Fibroblast of lung (primary cell): ENCODE results near the gene DNAH10. TPM values are rescaled to one million over a fixed set of nuclear protein-coding genes. Genes with fewer than 3 reads are reported as not detected.

ENCODE experiments used
- DNase-seq, 2 donors: peaks; one replicate each; pipeline versions ENCODE4 v3.0.0 to v3.0.0-alpha.2; 2010; ENCODE audit warnings: low read depth in 2 of 2
- H2AFZ ChIP-seq: 2 replicates; pipeline ENCODE4 v1.5.1; 2012; ENCODE audit warnings: low read length, control low read depth, inconsistent platforms
- H3K27ac ChIP-seq: 2 replicates; pipeline ENCODE4 v1.5.1; 2011; ENCODE audit warnings: low read length, control low read depth; ENCODE audit not compliant: insufficient read depth
- H3K27me3 ChIP-seq: 2 replicates; pipeline ENCODE4 v1.5.1; 2011; ENCODE audit warnings: mild to moderate bottlenecking, low read length; ENCODE audit not compliant: control insufficient read depth, insufficient read depth
- H3K36me3 ChIP-seq: 2 replicates; pipeline ENCODE4 v1.5.1; 2011; ENCODE audit warnings: low read length; ENCODE audit not compliant: control insufficient read depth, insufficient read depth
- H3K4me1 ChIP-seq: 2 replicates; pipeline ENCODE4 v1.5.1; 2011; ENCODE audit warnings: low read length; ENCODE audit not compliant: control insufficient read depth, insufficient read depth; ENCODE audit errors: extremely low read depth
- H3K4me2 ChIP-seq: 2 replicates; pipeline ENCODE4 v1.5.1; 2011; ENCODE audit warnings: low read length, control low read depth; ENCODE audit not compliant: insufficient read depth; ENCODE audit errors: extremely low read depth
- H3K4me3 ChIP-seq, 4 experiments: fragments of 200-600 bp in 1 of 4; sonication (generic) in 1 of 4; replicated peaks in 1 of 4; 2 replicates each; pipeline ENCODE4 v1.5.1; 2011 to 2016; ENCODE audit warnings: low read length in 4 of 4, low read depth in 3 of 4, mild to moderate bottlenecking in 3 of 4, control low read depth in 2 of 4, inconsistent platforms in 1 of 4, mixed read lengths in 1 of 4; ENCODE audit not compliant: insufficient read depth in 1 of 4; ENCODE audit errors: control extremely low read depth in 1 of 4
- H3K79me2 ChIP-seq: 2 replicates; pipeline ENCODE4 v1.5.1; 2012; ENCODE audit warnings: mild to moderate bottlenecking, low read length, inconsistent platforms; ENCODE audit not compliant: control insufficient read depth, insufficient read depth
- H3K9ac ChIP-seq: 2 replicates; pipeline ENCODE4 v1.5.1; 2011; ENCODE audit warnings: mild to moderate bottlenecking, low read length, control low read depth; ENCODE audit not compliant: insufficient read depth
- H3K9me3 ChIP-seq: 2 replicates; pipeline ENCODE4 v1.5.1; 2012; ENCODE audit warnings: low read depth, low read length; ENCODE audit not compliant: control insufficient read depth, insufficient read depth
- H4K20me1 ChIP-seq: 2 replicates; pipeline ENCODE4 v1.5.1; 2011; ENCODE audit warnings: low read length; ENCODE audit not compliant: control insufficient read depth, insufficient read depth; ENCODE audit errors: extremely low read depth
- CTCF ChIP-seq, 2 donors: IDR thresholded peaks in 1 of 2; conservative IDR thresholded peaks in 1 of 2; 1 replicate in 1 of 2; 2 replicates in 1 of 2; pipeline ENCODE4 v1.5.1; 2011 to 2012; ENCODE audit warnings: low read length in 2 of 2, control low read depth in 1 of 2, inconsistent platforms in 1 of 2, low read depth in 1 of 2, mild to moderate bottlenecking in 1 of 2
- EZH2 ChIP-seq: IDR thresholded peaks from 2 replicates; pipeline ENCODE4 v1.5.1; 2012; ENCODE audit warnings: low read length, control low read depth, mild to moderate bottlenecking; ENCODE audit errors: missing control alignments
- polyA plus RNA-seq, 2 donors: library from polyadenylated mRNA; depleted of rRNA in 1 of 2; stranded (reverse) in 1 of 2; unstranded in 1 of 2; fragments of >200 nt; gene quantifications; 2 replicates each; pipeline ENCODE4 v1.2.1, GENCODE V29; 2011 to 2012; ENCODE audit warnings: missing spikeins in 1 of 2
- total RNA-seq: library from RNA; depleted of rRNA; stranded (reverse); fragments of >200 nt; gene quantifications from 2 replicates; pipeline ENCODE4 v1.2.1, GENCODE V29; 2014

The DNAH10 gene
- total and polyA plus RNA-seq, 2 donors (not counting 1 experiment from before 2014, with no cell fraction given), result 0.06 to 0.33 TPM

GRCh38 chr12:123853396-123854070 lies 91.4 kb downstream of the DNAH10 start:
- Histone ChIP-seq H3K9me3 (no peaks in the 10 kb centered on the region), H4K20me1 (no peaks in the 10 kb centered on the region), H3K27ac (no peak overlapping the region), H3K36me3 (no peaks in the 10 kb centered on the region), H3K9ac (no peak overlapping the region), H2AFZ (no peak overlapping the region), H3K79me2 (no peaks in the 10 kb centered on the region), H3K4me1 (no peaks in the 10 kb centered on the region), H3K4me3 (no peak overlapping the region), H3K4me2 (no peak overlapping the region), H3K27me3 (peaks cover 5% of the 10 kb centered on the region)
- no peak for TF ChIP-seq EZH2
- TF ChIP-seq CTCF (conservative IDR thresholded peaks at IDR 0.05 in 1 of 2, IDR thresholded peaks at IDR 0.05 in 1 of 2; ENCODE audit: low read depth in 1 of 2, low read length in 2 of 2), result no peak
- DNase-seq, result no peak

- Histone ChIP-seq H3K27ac (no peak overlapping the region), H2AFZ (no peak overlapping the region), H3K9ac (no peak overlapping the region), H3K4me3 (no peak overlapping the region), H3K4me2 (no peak overlapping the region), H3K27me3 (peaks cover 5% of the 10 kb centered on the region), H3K4me1 (no peaks in the 10 kb centered on the region), H4K20me1 (no peaks in the 10 kb centered on the region), H3K9me3 (no peaks in the 10 kb centered on the region), H3K36me3 (no peaks in the 10 kb centered on the region), H3K79me2 (no peaks in the 10 kb centered on the region)
- no peak for DNase-seq
- TF ChIP-seq CTCF (conservative IDR thresholded peaks at IDR 0.05 in 1 of 2, IDR thresholded peaks at IDR 0.05 in 1 of 2; ENCODE audit: low read depth in 1 of 2, low read length in 2 of 2) (no peak), EZH2 (no peak)
Observed at GRCh38 chr12:123854232-123854631, 92.1 kb downstream of the DNAH10 start.

- H2AFZ ChIP-seq, result no peak overlapping the region
Observed at GRCh38 chr12:123854918-123855317, 92.8 kb downstream of the DNAH10 start.

More at GRCh38 chr12:123854918-123855317, 92.8 kb downstream of the DNAH10 start:
- Histone ChIP-seq H4K20me1 (no peaks in the 10 kb centered on the region), H3K4me3 (no peak overlapping the region), H3K4me1 (no peaks in the 10 kb centered on the region), H3K9me3 (no peaks in the 10 kb centered on the region), H3K36me3 (no peaks in the 10 kb centered on the region), H3K27me3 (peaks cover 5% of the 10 kb centered on the region), H3K27ac (no peak overlapping the region), H3K79me2 (no peaks in the 10 kb centered on the region), H3K4me2 (no peak overlapping the region), H3K9ac (no peak overlapping the region)
- no peak for TF ChIP-seq EZH2
- TF ChIP-seq CTCF (conservative IDR thresholded peaks at IDR 0.05 in 1 of 2, IDR thresholded peaks at IDR 0.05 in 1 of 2; ENCODE audit: low read depth in 1 of 2, low read length in 2 of 2), result no peak
- DNase-seq, result no peak
